ENCODE measurements around the gene ZSWIM1.
A peak's percentile ranks its signal among the peaks of the same experiment; 100 is the strongest.
"Not testable (repeated sequence)": the region's sequence is repeated elsewhere in the genome, so short reads cannot be mapped to it uniquely, and the experiment has no call there.

Gene ZSWIM1

DNA sequence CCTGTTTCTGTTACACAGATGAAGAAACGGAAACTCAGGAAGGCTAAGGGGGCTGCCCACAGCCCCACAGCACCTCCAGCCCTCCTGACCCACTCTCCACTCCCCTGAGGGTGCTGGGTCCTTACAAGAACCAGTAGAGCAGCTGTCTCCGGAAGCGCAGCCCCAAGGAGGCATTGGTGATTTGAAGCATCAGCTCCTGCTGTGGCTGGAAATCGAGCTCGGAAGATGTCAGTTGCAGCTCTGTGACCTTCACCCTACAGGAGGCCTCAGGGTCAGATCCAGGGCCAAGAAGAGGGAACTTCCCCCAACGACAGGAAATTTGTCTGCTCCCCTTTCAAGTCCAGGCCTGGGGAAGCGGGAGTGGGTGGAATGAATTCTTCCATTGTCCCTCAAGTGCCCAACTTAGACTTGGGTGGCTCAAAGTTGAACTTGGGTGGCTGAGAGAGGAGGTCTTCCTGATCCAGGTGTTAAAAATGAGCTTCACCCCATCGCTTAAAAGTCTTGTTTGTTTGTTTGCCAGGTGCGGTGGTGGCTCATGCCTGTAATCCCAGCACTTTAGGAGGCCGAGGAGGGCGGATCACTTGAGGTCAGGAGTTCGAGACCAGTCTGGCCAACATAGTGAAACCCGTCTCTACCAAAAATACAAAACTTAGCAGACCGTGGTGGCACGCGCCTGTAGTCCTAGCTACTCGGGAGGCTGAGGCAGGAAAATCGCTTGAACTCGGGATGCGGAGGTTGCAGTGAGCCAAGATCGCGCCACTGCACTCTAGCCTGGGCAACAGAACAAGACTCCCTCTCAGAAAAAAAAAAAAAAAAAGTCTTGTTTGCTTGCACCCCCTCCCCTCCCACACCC is 29.0 kb downstream of the ZSWIM1 start:
- no peak for DNase-seq (ENCODE audit: low read depth)

DNA sequence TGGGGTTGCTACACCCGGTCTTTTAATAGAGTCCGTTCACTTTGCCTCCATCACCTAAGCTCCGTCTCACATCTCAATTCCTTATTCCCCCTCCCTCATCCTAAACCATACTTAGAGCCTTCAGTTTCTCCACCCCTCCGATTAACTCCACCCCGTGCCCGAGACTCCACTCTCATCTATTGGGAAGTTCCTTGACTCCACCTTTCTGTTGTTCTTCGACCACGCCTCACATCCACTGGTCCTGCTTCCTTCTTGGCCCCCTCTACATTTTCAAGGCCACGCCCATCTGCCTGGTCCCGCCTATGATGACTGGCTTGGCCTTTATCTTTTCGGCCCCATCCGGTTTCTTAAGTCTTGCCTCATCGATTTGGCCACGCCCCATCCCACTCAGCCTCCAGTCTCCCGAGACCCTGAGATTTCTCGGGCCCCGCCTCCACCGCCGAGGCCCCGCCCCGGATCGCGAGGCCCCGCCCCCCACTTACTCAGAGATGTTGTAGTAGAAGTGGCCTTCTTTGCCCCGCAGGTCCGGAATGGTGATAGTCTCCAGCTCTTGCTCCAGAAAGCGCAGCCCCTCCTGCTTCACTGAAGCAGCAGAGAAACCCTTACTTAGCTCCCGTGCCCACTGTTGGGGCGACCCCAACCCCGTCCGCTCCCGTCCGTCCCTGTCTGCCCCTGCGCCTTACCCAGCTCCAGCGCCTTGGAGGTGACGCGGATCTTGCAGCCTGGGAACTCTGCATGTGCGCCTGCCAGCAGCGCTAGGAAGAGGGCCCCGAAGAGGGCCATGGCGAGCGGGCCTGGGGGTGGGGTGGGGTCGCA is 29.9 kb downstream of the ZSWIM1 start:
- DNase-seq (ENCODE audit: low read depth), result peak; percentile 91

DNA sequence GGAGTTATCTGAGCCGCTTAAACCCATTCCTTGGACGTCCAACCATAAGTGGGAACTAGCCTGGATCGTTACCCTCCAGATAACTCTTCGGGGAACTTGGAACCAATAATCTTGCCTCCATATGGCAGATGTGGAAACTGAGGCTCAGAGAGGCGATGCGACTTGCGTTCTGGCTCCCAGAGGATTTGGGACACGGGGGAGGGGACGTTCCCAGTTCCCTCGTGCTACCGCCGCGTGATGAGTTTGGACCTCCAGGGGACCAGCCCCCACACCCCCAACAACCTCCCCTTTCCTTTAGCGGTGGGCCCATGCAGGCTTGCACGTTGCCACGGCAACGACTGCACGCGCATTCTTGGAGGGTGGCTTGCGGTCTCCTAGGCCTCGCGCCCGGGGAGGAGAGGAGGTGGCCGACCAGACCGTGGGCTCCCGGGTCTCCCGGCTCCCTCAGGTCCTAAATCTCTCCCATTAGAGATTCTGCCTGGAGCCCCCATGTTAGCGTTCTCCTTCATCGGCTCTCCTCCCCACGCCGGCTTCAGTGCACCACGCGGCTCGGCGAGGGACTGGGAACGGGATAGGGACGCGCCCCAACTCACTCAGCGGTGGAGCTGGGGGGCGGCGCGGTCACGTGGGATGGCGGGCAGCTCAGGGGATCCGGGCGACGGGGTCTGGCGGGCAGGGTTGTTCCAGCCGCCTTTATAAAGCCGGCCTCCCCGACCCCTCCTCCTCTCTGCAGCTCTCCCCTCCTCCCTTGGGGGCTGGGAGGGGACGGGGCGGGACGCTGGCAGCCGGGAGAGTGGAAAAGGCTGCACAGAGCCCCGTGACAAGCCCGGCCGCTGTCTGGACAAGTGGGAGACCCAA is 30.7 kb downstream of the ZSWIM1 start, which contains the start of gene PLTP:
PLTP (minus strand) TSS at position 670 of the 858 bp plus-strand sequence. CDS start 703 bp downstream, outside the sequence.
- DNase-seq (ENCODE audit: low read depth), result no peak

DNA sequence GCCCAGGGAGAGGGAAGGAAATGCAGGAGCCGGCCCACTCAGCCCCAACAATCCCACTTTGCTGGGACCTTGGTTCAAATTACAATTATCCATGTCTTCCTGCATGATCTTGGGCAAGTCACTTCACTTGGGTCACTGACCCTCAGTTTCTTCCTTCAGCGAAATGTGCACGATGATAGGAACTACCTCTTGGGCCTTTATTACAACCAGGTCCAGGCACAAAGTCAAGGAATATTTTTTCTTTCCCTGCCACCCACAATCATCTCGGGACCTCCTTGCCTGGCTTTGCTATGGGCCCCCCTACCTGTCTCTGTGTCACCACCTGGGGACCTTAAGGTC is 31.3 kb downstream of the ZSWIM1 start:
- no peak for DNase-seq (ENCODE audit: low read depth)

DNA sequence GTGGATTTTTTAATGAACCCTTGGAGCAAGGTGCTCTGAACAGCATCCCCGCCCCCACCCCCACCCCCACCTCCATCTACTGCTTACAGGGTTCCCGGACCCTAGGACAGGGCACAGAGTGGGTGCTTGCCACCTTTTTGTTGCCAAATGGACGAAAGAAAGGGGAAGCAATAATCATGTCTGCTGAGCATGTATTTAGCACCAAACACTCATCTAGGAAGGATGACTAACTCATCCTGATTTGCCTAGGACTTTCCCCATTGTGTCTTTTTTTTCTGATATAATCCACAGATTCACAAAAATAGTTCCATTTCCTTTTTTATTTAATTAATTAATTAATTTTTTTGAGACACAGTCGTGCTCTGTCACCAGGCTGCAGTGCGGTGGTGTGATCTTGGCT is 32.1 kb downstream of the ZSWIM1 start:
- DNase-seq (ENCODE audit: low read depth), result no peak

DNA sequence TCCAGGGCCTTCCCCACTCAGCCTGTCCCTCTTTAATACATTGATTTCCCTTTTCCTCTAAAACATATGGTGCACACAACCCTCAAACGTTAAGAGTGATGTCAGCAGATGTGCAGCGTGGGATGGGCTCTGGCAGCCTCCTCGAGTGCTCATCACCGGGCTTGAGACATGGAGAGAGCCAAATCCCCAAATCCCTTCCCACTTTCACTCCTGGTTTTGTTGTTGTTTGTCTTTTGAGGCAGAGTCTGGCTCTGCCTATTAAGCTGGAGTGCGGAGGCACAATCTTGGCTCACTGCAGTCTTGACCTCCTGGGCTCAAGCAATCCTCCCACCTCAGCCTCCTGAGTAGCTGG is 36.7 kb downstream of the ZSWIM1 start:
- no peak for DNase-seq (ENCODE audit: low read depth)

DNA sequence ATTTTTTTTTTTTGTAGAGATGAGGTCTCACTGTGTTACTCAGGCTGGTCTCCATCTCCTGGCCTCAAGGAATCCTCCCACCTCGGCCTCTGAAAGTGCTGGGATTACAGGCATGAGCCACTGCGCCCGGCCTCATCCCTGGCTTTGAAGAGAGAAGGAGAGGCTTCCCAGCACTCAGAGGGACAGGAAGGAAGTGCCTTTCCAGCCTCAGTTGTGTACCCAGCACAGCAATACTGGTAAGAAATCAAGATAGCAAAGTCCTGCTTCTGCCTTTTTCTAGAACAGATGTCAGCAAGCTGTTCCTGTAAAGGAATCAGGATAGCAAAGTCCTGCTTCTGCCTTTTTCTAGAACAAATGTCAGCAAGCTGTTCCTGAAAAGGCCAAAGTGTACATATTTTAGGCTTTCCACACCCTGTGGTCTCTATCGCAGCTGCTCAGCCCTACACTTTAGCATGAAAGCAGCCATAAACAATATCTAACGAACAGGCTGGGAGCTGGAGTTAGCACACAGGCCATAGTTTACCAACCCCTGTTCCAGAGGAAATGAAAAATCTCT is 37.2 kb downstream of the ZSWIM1 start:
- DNase-seq (ENCODE audit: low read depth), result no peak

DNA sequence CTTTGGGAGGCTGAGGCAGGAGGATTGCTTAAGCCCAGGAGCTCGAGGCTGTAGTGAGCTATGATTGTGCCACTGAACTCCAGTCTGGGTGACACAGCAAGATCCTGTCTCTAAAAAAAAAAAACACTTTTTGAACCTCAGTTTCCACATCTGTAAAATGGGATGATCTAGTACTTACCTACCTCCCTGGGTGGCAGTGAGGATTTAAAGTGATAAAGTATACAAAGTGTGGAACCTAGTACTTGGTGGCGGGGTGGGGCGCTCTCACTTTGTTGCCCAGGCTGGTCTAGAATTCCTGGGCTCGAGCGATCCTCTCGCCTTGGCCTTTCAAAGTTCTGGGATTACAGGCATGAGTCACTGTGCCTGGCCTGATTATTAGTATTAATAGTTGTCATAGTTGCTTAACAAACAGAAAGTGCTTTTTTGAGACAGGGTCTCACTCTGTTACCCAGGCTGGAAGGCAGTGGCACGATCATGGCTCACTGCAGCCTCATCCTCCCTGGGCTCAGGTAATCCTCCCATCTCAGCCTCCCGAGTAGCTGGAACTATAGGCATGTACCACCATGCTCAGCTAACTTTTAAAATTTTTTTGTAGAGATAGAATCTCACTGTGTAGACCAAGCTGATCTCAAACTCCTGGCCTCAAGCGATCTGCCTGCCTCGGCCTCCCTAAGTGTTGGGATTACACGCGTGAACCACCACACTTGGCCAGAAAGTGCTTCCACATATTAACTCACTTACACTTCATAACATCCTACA is 37.9 kb downstream of the ZSWIM1 start:
- DNase-seq (ENCODE audit: low read depth), result no peak

DNA sequence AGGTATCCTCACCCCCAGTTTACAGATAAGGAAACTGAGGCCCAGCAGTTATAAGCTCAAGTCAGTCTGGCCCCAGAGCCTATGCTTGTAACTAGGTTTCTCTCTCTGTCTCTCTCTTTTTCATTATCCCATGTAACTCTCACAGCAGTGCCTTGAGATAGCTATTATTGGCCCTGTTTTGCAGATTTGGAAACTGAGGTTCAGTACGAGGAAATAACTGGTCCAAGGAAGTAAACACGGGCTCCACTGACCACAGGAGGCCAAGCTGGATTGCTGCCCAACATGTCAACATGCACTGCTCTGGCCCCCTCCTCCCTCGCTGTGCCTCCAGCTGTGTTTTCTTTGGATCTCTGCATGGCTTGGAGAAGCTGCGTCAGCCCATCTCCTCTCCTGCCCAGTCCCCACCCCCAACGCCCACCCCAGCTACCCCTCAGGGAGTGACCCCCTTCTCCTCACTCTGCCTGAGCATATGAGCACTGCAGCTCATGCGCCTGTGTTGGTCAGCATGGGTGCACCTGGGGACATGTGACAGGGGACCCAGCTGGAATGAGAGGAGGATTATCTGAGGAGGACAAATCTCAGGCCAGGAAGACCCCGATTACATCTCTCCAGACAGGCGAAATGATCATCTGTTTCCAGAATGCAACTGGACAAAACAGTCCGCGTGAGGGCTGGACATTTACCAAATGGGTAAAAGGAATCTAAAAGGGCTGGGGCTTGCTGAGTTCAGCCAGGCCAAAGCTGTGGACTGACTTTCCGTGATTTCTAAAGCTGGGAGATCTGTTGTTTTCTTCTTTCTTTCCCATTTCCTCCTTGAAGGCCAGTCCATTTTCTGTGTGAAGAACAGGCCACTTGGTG is 38.7 kb downstream of the ZSWIM1 start:
- no peak for DNase-seq (ENCODE audit: low read depth)

DNA sequence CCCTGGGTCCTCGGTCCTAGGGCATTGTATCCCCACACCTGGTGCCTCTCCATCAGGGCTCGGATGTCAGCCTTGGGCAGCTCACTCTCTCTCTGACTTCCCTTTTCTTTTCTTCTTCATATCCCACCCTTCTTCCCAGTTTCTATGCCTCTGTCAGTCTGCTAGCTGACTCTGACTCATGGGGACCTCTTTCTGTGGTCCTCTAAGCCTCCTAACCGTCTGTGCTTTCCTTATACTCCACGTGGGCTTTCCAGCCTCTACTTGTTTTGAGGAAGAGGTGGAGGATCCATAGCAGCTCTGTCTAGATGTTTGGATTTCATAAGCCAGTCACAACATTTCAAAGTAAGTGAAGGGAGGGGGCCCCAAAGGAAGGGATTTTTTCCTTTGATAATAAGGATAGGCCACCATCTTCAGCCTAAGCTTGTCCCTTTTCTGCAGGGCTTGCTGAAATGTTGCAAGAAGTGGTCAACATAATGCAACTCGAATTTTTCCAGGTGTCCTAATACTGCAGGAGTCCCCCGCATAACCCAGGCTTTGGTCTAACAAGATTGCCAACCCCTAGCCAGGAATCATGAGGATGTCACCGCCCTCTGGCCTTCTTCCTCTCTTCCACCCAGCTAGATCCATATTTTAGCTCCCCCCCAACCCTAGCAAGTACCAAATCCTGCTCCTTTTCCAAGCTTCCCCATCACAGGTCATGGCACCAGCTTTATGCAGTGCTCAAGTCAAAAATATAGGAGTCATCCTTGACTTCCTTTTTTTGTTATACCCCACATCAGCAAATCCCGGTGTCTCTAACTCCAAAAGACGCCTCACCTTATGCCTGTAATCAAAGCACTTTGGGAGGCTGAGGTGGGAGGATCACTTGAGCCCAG is 39.7 kb downstream of the ZSWIM1 start:
- no peak for DNase-seq (ENCODE audit: low read depth)

DNA sequence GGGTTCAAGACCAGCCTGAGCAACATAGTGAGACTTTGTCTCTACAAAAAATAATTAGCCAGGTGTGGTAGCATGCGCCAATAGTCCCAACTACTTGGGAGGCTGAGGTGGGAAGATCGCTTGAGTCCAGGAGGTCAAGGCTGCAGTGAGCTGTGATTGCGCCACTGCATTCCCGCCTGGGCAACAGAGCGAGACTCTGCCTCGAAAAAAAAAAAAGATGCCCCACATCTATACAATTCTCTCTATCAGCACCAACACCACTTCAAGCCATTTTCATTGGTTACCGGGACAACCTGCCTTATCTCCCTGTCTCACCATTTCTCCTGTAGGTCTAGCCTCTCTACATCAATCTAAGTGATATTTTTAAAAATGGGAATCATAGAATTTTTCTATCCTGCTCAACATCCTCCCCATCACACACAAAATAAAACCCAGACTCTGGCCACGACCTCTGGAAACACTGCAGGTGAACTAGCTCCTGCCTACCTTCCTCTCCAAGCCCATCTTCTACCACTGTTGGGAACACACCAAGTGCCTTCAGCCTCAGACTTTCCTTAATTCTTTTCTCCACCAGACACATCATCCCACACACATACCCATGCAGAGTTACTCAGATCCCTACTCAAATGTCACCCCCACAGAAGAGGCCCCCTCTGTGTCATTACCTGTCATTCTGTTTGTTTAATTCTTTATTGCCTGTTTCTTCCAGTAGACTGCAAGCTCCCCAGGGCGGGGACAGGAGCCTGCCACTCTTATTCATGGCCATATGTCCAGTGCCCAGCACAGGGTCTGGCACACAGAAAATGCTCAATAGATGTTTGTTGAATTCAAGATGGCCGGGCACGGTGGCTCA is 40.5 kb downstream of the ZSWIM1 start:
- no peak for DNase-seq (ENCODE audit: low read depth)

DNA sequence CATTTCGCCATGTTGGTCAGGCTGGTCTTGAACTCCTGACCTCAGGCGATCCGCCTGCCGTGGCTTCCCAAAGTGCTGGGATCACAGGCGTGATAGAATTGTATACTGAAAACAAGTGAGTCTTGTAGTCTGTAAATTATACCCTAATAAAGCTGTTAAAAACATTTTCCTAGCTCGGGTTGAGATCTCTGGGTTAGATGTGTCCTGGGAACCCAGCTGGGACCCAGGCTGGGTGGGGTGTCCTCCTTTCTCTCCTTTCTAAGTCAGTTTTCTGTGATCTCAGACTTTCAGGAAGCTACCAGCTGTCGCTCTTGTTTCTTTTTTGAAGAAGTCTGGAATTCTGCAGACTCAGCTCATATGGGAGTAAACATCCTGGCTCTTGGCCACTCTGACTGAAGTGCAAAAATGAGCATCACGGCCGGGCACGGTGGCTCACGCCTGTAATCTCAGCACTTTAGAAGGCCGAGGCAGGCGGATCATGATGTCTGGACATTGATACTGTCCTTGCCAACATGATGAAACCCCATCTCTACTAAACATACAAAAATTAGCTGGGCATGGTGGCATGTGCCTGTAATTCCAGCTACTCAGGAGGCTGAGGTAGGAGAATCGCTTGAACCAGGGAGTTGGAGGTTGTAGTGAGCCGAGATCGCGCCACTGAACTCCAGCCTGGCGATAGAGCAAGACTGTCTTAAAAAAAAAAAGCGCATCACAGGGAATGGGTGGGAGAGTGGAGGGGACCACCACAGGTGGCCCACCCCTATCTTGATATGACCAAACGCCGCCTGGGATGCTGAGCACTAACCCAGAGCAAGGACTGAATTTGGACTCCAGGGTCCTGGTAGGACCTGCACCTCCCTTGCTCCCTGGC is 43.6 kb downstream of the ZSWIM1 start:
- DNase-seq (ENCODE audit: low read depth), result no peak

DNA sequence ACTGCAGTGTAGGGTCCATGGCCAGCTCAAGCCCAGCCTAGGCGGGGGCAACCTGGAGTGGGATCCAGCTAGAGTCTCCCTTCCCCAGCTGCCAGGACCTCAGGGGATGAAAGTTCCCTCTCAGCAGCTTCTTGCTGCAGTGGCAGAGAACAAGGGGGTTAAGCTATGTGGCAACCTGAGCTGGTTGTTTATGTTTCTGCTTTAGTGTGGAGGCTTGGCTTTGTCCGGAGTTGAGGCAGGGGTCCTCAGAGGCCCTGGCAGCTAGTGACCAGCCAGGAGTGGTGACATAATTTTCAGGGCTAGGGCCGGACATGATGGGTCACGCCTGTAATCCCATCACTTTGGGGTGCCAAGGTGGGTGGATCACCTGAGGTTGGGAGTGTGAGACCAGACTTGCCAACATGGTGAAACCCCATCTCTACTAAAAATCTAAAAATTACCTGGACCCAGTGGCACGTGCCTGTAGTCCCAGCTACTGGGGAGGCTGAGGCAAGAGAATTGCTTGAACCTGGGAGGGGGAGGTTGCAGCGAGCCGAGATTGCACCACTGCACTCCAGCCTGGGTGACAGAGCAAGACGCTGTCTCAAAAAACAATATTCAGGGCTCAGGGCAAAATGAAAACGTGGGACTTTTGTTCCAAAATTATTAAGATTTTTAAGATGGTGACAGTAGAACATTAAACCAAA is 44.9 kb downstream of the ZSWIM1 start:
- DNase-seq (ENCODE audit: low read depth), result no peak

DNA sequence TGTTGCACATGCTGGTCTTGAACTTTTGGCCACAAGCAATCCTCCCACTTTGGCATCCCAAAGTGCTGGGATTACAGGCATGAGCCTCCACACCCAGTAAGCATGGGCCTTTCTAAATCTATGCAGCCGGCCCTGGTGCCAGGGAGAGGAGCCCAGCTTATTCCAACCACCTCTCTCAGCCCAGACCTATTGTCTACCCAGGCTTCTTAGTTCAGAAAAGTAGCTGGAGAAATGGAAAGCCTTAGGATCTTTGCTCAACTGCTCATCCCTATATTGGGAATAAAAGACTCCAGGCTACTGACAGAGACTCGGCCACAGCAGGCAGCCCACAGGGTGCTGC is 45.7 kb downstream of the ZSWIM1 start:
- DNase-seq (ENCODE audit: low read depth), result no peak

DNA sequence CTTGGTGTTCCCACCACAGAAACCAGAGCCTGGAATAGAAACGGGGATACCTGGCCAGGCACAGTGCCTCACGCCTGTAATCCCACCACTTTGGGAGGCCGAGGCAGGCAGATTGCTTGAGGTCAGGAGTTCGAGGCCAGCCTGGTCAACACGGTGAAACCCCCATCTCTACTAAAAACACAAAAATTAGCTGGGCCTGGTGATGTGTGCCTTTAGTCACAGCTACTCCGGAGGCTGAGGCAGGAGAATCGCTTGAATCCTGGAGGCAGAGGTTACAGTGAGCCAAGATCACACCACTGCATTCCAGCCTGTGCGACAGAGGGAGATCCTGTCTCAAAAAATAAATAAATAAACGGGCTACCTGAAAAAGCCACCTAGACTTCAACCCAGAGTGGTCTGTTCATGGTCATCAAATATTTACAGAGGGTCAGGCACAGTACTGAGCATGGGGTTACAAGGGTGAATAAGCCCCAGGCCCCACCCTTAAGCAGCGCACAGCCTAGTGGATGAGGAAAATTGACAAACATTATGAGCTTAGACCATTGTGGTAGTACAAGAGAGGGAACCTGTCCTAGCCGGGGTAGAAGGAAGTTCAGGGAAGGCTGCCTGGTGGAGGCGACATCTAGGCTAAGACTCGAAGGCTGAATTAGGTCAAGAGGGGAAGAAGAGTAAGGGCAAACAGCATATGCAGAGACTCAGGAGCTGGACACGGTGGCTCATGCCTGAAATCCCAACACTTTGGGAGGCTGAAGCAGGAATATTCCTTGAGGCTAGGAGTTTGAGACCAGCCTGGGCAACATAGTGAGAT is 46.2 kb downstream of the ZSWIM1 start:
- DNase-seq (ENCODE audit: low read depth), result no peak

DNA sequence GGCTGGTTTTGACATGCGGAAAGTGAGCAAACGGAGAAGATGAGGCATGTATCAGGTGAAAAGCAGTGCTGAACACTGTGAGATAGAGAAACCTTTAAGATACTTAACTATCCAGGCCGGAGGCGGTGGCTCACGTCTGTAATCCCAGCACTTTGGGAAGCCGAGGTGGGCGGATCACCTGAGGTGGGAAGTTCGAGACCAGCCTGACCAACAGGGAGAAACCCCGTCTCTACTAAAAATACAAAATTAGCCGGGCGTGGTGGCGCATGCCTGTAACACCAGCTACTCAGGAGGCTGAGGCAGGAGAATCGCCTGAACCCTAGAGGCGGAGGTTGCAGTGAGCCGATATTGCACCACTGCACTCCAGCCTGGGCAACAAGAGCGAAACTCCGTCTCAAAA is 50.7 kb downstream of the ZSWIM1 start:
- not testable (repeated sequence) for DNase-seq (ENCODE audit: low read depth)

Measured in activated gamma-delta T cell treated with anti-CD3 and anti-CD28 coated beads, Interleukin-2, amount 50 U/mL, for 16 hours (primary cell).